HCEC 1CT (cell line): Measurements from ENCODE around the gene FANCD2.
"Not testable (repeated sequence)": the region's sequence is repeated elsewhere in the genome, so short reads cannot be mapped to it uniquely, and the experiment has no call there.

Source experiments
- DNase-seq: peaks from one replicate; pipeline ENCODE4 v3.0.0-alpha.2; 2017

Gene FANCD2

GRCh38 chr3:10026084-10026890, at the start of gene FANCD2:
Gene FANCD2, plus strand, starts transcription at chr3:10026437. Its CDS starts 2,221 bp downstream, at chr3:10028658.
- peak; percentile 76 for DNase-seq

GRCh38 chr3:9976721-9977709, 49.2 kb upstream of the FANCD2 start:
- peak; percentile 98 for DNase-seq

GRCh38 chr3:9978710-9979305, 47.4 kb upstream of the FANCD2 start:
- no peak for DNase-seq

GRCh38 chr3:9980251-9980650, 46.0 kb upstream of the FANCD2 start:
- no peak for DNase-seq

GRCh38 chr3:9986230-9986725, 40.0 kb upstream of the FANCD2 start:
- no peak for DNase-seq

- peak; percentile 74 for DNase-seq
Measured at GRCh38 chr3:9994086-9994844, 32.0 kb upstream of the FANCD2 start.

- DNase-seq: no peak
Measured at GRCh38 chr3:10000686-10001085, 25.6 kb upstream of the FANCD2 start.

GRCh38 chr3:10002951-10003350, 23.3 kb upstream of the FANCD2 start:
- no peak for DNase-seq

- no peak for DNase-seq
Measured at GRCh38 chr3:10004506-10004905, 21.7 kb upstream of the FANCD2 start.

GRCh38 chr3:10004960-10005564, 21.2 kb upstream of the FANCD2 start:
- no peak for DNase-seq

GRCh38 chr3:10006048-10006761, 20.0 kb upstream of the FANCD2 start:
- DNase-seq: no peak

- no peak for DNase-seq
Measured at GRCh38 chr3:10006762-10007090, 19.5 kb upstream of the FANCD2 start.

GRCh38 chr3:10007126-10007782, 19.0 kb upstream of the FANCD2 start:
- no peak for DNase-seq

- DNase-seq: not testable (repeated sequence)
Measured at GRCh38 chr3:10008216-10008587, 18.0 kb upstream of the FANCD2 start.

GRCh38 chr3:10008588-10009344, 17.5 kb upstream of the FANCD2 start:
- peak; percentile 85 for DNase-seq

GRCh38 chr3:10010421-10010877, 15.8 kb upstream of the FANCD2 start:
- DNase-seq: no peak

GRCh38 chr3:10010878-10011465, 15.3 kb upstream of the FANCD2 start:
- peak; percentile 91 for DNase-seq

- DNase-seq: no peak
Measured at GRCh38 chr3:10011631-10012030, 14.6 kb upstream of the FANCD2 start.

GRCh38 chr3:10012106-10012505, 14.1 kb upstream of the FANCD2 start:
- DNase-seq: no peak
